SK-N-SH treated with all-trans-retinoic acid at 6 μM for 48 hours (cell line): ENCODE results near the gene CORO1C.

Experiments
- ARNTL ChIP-seq: fragments of 450-650 bp; formaldehyde crosslinking; IDR thresholded peaks from 2 replicates; pipeline ENCODE4 v1.5.0; 2020; ENCODE audit warnings: low read depth, mild to moderate bottlenecking, moderate library complexity, borderline replicate concordance
- BACH2 ChIP-seq: fragments of 250-450 bp; sonication (Bioruptor Pico); IDR thresholded peaks from 2 replicates; pipeline ENCODE4 v1.9.0; 2021; ENCODE audit warnings: mild to moderate bottlenecking, borderline replicate concordance
- CSDC2 ChIP-seq: fragments of 250-450 bp; sonication (Bioruptor Pico); IDR thresholded peaks from 2 replicates; pipeline ENCODE4 v1.5.0; 2020; ENCODE audit warnings: mild to moderate bottlenecking, moderate library complexity
- CSRNP3 ChIP-seq: fragments of 250-450 bp; sonication (Bioruptor Pico); IDR thresholded peaks from 2 replicates; pipeline ENCODE4 v1.5.1; 2021; ENCODE audit warnings: mild to moderate bottlenecking, moderate library complexity
- ESRRG ChIP-seq: fragments of 250-450 bp; sonication (Bioruptor Pico); IDR thresholded peaks from 2 replicates; pipeline ENCODE4 v1.6.1; 2021; ENCODE audit warnings: mild to moderate bottlenecking
- OSR1 ChIP-seq: fragments of 250-450 bp; sonication (Bioruptor Pico); IDR thresholded peaks from 2 replicates; pipeline ENCODE4 v1.8.0; 2022; ENCODE audit warnings: moderate library complexity, mild to moderate bottlenecking, inconsistent platforms
- PATZ1 ChIP-seq: fragments of 250-450 bp; sonication (Bioruptor Pico); IDR thresholded peaks from 2 replicates; pipeline ENCODE4 v1.8.0; 2020; ENCODE audit warnings: mild to moderate bottlenecking, moderate library complexity, borderline replicate concordance
- PPARA ChIP-seq: fragments of 250-450 bp; sonication (Bioruptor Pico); IDR thresholded peaks from 2 replicates; pipeline ENCODE4 v1.5.0; 2020; ENCODE audit warnings: mild to moderate bottlenecking, borderline replicate concordance
- TOX ChIP-seq: fragments of 250-450 bp; sonication (Bioruptor Pico); IDR thresholded peaks from 2 replicates; pipeline ENCODE4 v1.8.0; 2021; ENCODE audit warnings: mild to moderate bottlenecking, moderate library complexity, borderline replicate concordance
- TSHZ2 ChIP-seq: fragments of 250-450 bp; sonication (Bioruptor Pico); IDR thresholded peaks from 2 replicates; pipeline ENCODE4 v1.5.0; 2020; ENCODE audit warnings: mild to moderate bottlenecking, moderate library complexity
- ZFP30 ChIP-seq: fragments of 450-650 bp; formaldehyde crosslinking; IDR thresholded peaks from 2 replicates; pipeline ENCODE4 v1.5.0; 2022; ENCODE audit warnings: mild to moderate bottlenecking, moderate library complexity
- ZNF70 ChIP-seq: fragments of 450-650 bp; formaldehyde crosslinking; IDR thresholded peaks from 2 replicates; pipeline ENCODE4 v1.5.0; 2020; ENCODE audit warnings: mild to moderate bottlenecking, moderate library complexity

- TF ChIP-seq OSR1 (CRISPR knock-in tag) (no peak), ZFP30 (CRISPR knock-in tag) (no peak), PATZ1 (no peak), TOX (CRISPR knock-in tag) (no peak), PPARA (CRISPR knock-in tag) (no peak), TSHZ2 (CRISPR knock-in tag) (no peak), ESRRG (CRISPR knock-in tag) (no peak), BACH2 (no peak), ARNTL (no peak), ZNF70 (no peak), CSDC2 (CRISPR knock-in tag) (no peak), CSRNP3 (no peak)
These were observed 126.2 kb downstream of the CORO1C start for GRCh38 chr12:108605000-108605689.
